HEK293T (cell line): ENCODE measurements around the gene LPO.

Experiments
- FOXA1 ChIP-seq: fragments of 450-650 bp; IDR thresholded peaks from 2 replicates; pipeline ENCODE4 v1.6.1; 2016; ENCODE audit warnings: mild to moderate bottlenecking
- FOXM1 ChIP-seq: fragments of 450-650 bp; IDR thresholded peaks from 2 replicates; pipeline ENCODE4 v1.6.1; 2017; ENCODE audit warnings: mild to moderate bottlenecking, borderline replicate concordance
- NFRKB ChIP-seq: fragments of 450-650 bp; IDR thresholded peaks from 2 replicates; pipeline ENCODE4 v1.6.1; 2016; ENCODE audit warnings: mild to moderate bottlenecking, moderate library complexity
- SP1 ChIP-seq: fragments of 450-650 bp; IDR thresholded peaks from 2 replicates; pipeline ENCODE4 v1.6.1; 2017
- SUZ12 ChIP-seq: fragments of 450-650 bp; IDR thresholded peaks from 2 replicates; pipeline ENCODE4 v1.6.1; 2016; ENCODE audit warnings: mild to moderate bottlenecking

DNA sequence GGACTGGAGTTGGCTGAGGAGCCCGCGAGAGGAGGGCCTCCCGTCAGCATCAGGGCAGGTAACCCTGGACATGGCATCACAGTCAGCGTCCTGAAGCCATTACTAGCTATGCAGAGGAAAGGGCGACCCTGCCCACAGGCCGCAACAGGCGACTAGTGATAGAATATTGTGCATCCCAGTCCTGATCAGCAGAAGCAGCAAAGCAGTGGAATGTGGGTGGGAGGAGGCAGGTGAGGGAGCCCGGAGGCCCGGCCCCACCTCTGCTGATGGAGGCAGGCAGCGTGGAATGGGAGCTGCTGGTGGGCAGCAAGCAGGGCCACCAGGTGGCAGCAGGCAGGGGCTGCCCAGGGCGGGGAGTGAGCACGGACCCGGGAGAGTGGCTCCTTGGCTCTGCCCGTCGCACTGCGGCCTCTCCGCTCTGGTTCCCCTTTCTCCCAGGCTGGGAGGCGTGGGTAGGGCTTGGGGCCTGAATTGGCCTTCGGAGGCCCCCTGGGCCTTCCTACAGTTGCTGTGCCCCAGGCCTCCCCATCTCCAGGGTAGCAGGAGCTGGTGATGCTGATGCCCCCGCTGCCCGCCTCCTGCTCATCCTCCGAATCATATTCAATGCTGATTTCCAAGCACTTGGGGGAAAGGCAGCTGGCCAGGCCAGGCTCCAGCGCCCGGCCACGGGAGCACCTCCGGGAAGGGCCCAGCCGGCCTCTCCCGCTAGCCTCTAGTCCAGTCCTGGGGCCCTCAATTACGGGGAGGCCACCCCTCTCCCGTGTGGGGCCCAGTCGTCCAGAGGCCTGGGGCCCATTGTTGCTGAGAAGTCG, 70.0 kb downstream of the LPO start:
- TF ChIP-seq NFRKB (no peak), SUZ12 (no peak), SP1 (no peak), FOXA1 (no peak), FOXM1 (no peak)
